Occipital lobe (tissue), 2 donors: ENCODE measurements around the gene SPRR4. TPM values are rescaled to one million over a fixed set of nuclear protein-coding genes. Genes with fewer than 3 reads are reported as not detected.
"Not testable (repeated sequence)": the region's sequence is repeated elsewhere in the genome, so short reads cannot be mapped to it uniquely, and the experiment has no call there.

Source experiments
- DNase-seq: peaks from one replicate; lab custom pipeline; 2025; lab: John Stamatoyannopoulos, UW
- total RNA-seq: library from RNA; depleted of rRNA; stranded (reverse); fragments of >200 nt; gene quantifications from one replicate; pipeline ENCODE4 v1.2.3, GENCODE V29; 2014

Gene SPRR4
- total RNA-seq, 1 donor from 2014 or later: not detected

DNA sequence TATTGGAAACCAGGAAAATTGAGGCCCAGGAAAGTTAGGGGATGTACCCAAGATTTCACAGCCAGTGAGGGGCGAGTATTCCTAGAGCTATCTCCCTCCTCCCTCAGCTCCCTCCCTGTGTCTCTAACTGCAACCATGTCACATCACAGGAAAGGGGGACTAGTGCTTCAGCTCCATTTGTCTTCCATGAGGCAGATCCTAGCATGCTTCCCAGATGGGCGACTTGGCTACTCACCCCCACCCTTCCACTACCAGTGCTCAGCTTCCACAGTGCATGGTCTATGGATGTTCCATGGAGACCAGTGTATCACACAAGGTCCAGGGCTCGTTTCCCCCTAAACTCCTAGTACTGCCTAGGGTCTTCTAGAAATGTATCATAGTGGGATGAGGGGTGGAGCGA, 4.6 kb upstream of the SPRR4 start:
- DNase-seq: no peak

DNA sequence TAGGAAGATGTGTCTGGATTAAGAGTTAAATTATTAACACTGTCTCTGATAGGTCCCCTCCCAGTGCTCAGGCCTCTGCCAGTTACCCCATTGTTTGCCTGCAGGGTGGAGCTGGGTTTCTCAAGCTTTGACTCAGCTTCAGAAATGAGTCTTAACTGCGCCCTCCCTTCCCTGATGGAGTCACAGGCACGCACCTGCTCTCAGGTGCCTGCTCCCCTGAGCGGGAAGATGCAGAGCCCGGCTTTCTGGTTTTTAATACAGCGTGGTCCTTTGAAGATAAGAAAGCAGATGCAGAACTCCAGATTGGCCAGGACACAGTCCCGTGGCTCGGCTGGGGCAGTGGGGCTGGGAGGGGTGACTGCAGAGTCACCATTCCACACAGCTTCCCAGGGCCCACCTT, 3.2 kb upstream of the SPRR4 start:
- no peak for DNase-seq

GRCh38 chr1:152968248-152968647, 2.2 kb upstream of the SPRR4 start:
- DNase-seq: no peak

GRCh38 chr1:152969036-152969435, 1.4 kb upstream of the SPRR4 start:
- DNase-seq: no peak

GRCh38 chr1:152972196-152972886, 1.9 kb downstream of the SPRR4 start:
- DNase-seq: no peak

GRCh38 chr1:152976688-152977087, 6.2 kb downstream of the SPRR4 start:
- DNase-seq: no peak

GRCh38 chr1:152977614-152978013, 7.2 kb downstream of the SPRR4 start:
- DNase-seq: no peak

- DNase-seq: no peak
Observed at GRCh38 chr1:152980676-152981075, 10.2 kb downstream of the SPRR4 start.

GRCh38 chr1:152981146-152981871, 10.9 kb downstream of the SPRR4 start:
- DNase-seq: no peak

DNA sequence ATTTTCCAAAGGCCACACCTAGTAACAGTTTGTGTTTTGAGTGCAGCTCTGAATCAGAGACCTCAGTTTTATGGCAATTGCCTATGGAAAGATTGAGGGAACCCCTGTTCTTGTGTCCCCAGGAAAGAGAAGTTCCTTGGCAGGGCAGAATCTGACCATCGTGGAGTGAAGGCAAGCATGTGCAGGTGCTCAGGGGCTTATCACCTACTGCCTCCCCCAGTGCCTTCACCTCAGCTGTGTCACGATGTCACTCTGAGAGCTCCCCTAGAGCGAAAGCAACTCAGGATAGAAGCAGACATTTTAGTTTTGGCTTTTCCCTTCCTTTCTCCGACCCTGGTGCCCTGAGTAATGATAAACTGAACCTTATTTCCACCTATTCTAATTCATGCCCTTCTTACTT, 11.6 kb downstream of the SPRR4 start:
- no peak for DNase-seq

DNA sequence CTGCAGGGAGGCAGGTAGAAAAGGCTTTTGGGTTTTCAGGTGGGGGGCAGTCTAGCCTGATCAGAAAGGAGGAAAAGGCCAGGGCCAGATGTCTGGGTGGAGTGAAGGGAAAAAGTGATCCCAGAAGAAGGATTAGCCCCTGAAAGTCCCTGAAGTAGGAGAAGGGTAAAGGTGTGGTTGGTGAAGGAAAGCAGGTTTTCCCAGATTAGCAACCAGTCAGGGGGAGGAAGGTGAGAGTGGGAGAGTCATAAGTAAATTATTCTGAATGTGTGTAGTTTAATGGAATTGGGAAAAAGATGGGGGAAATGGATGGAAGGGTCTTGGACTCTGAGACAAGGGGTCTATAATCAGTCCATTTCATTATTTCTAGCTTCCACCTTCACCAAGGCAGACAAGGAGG, 12.8 kb downstream of the SPRR4 start:
- no peak for DNase-seq

- no peak for DNase-seq
Observed at GRCh38 chr1:152983743-152984142, 13.3 kb downstream of the SPRR4 start, which contains the start of gene SPRR1A. TSS of gene SPRR1A (plus strand) at chr1:152984081. CDS start at chr1:152985231, 1,150 bp downstream.

GRCh38 chr1:152986578-152986977, 16.1 kb downstream of the SPRR4 start:
- DNase-seq: no peak

DNA sequence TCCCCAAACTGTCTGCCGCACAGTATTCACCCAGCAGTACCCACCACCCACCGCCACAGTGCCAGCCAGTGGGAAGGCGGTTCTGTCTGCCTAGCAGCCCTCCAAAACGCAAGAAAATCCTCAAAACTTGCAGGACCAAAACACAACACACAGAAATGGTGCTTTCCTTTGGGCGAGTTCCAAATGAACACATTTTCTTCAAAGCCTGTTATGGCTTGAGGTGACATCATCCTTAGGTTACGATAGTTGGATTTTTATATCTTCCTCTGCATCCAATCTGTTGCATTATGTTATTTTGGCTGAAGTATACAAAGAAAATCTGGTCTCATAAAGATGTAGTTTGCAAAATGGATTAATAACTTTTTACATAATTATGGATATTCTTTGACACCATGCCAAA, 22.7 kb downstream of the SPRR4 start:
- DNase-seq: no peak

- no peak for DNase-seq
Observed at GRCh38 chr1:152995842-152996241, 25.4 kb downstream of the SPRR4 start.

DNA sequence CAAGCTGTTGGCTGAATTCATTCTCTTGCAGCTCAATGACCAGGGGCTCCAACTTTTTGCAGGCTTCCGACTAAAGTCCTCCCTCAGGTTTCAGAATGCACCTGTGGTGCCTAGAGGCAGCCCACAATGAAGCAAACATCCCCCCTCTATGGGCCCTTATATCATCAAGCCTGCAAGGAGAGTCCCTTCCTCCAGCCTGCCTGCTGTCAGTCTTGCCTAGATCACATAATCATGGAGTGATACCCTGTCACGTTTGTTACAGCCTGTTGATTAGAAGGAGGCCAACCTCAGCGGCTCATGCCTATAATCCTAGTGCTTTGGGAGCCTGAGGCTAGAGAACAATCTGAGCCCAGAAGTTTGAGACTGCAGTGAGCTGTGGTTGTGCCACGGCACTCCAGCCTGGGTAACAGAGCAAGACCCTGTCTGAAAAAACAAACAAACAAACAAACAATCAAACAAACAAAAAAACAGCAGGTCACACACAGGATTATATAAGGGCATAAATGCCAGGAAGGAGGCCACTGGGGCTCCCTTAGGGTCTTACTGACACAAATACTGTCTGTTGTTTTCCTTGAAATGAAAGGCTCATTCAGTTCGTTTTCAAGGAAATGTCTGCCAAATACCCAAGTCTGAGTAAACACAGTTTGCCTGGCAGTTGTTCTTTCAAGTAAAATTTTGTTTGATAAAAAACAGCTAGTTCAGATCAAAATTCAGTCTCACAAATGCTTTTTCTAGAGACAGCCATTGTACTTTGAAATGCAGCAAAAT, 26.4 kb downstream of the SPRR4 start:
- DNase-seq: no peak

DNA sequence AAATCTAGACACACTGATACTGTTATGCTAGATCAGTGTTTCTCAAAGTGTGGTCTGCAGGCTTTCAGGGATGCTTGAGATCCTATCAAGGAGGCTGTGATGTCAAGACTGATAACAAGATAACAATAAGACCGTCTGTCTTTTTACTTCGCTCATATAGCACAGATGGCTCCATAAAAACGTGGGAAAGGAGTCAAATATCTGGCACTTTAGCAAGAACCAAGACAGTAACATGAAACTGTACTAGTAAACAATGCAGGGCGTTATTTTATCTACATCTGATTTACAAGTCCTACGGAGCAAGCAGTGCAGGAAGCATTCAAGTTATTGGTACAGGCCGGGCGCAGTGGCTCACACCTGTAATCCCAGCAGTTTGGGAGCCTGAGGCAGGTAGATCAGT, 27.5 kb downstream of the SPRR4 start:
- DNase-seq: no peak

DNA sequence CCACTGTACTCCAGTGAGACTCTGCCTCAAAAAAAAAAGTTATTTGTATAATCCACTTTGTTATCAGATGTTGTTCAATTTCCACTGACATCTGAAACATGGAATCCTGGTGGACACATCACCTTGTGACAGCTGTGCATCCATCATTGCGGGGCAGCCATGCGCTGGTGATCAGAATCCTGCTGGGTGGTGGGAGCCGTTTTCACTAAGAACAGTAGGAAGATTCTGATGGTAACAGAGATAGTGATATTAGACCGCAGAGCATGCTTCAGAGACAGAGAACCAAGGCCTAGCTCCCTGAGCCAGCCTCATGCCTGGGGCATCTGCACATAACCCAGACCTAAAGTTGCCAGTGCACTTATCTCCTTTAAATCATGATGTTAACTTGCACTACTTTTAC, 28.0 kb downstream of the SPRR4 start:
- no peak for DNase-seq

DNA sequence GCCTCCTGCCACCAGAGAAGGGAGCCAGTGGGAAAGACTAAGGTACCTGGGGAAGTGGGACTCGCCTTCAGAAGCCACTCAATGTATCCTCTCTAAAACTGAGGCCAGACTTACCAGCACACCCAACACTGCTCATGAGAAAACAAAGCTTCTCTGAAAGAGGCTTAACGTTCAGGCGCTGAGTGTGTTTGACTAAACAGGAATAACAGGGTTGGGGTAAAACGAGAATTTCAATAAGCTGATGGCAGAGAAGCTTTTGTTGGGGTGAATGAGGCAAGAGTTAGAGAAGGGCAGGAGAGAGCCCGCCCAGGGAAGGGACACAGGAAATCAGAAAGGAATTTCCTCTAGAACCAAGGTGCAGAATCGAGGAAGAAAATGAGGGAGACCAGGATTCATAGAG, 29.4 kb downstream of the SPRR4 start:
- no peak for DNase-seq

- DNase-seq: no peak
Observed at GRCh38 chr1:153000294-153000693, 29.8 kb downstream of the SPRR4 start.

GRCh38 chr1:153001382-153001781, 30.9 kb downstream of the SPRR4 start, which contains the start of gene SPRR3:
TSS of gene SPRR3 (plus strand) at chr1:153001749. CDS start at chr1:153003021, 1,272 bp downstream.
- no peak for DNase-seq

DNA sequence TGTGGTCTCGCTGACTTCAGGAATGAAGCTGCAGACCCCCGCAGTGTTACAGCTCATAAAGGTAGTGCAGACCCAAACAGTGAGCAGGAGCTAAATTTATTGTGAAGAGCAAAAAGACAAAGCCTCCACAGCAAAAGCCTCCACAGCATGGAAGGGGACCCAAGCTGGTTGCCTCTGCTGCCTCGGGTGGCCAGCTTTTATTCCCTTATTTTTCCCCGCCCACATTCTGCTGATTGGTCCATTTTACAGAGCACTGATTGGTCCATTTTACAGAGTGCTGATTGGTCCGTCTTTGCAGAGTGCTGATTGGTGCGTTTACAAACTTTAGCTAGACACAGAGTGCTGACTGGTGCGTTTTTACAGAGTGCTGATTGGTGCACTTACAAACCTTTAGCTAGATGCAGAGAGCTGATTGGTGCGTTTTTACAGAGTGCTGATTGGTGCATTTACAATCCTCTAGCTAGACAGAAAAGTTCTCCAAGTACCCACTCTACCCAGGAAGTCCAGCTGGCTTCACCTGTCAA, 40.8 kb downstream of the SPRR4 start:
- not testable (repeated sequence) for DNase-seq
